ENCODE measurements around the gene TRIM45. TPM values are rescaled to one million over a fixed set of nuclear protein-coding genes. Genes with fewer than 3 reads are reported as not detected.

Gene TRIM45
- total RNA-seq, 1 experiment from 2014 or later, result 11.7 TPM

- H3K4me3 Mint-ChIP-seq, result no peak overlapping the region
Observed at GRCh38 chr1:117089996-117090395, 31.6 kb downstream of the TRIM45 start.

More at GRCh38 chr1:117089996-117090395, 31.6 kb downstream of the TRIM45 start:
- Histone ChIP-seq H2BK120ac (ENCODE audit: low read depth, low read length, poor library complexity, severe bottlenecking) (no peak overlapping the region), H2BK5ac (ENCODE audit: insufficient read length, low read length) (no peak overlapping the region), H4K20me1 (ENCODE audit: control insufficient read depth, insufficient read depth, insufficient read length) (no peaks in the 10 kb centered on the region), H2BK12ac (ENCODE audit: insufficient read length, low read depth, low read length) (no peak overlapping the region), H3K18ac (ENCODE audit: insufficient read length, low read depth, low read length) (no peak overlapping the region), H4K5ac (ENCODE audit: insufficient read length, low read depth, low read length) (no peak overlapping the region), H3K79me1 (ENCODE audit: insufficient read depth, low read depth, low read length, poor library complexity, severe bottlenecking) (no peaks in the 10 kb centered on the region), H3K9ac (ENCODE audit: extremely low read depth, insufficient read length, low read length) (no peak overlapping the region), H2AK5ac (ENCODE audit: insufficient read length, low read length) (no peak overlapping the region), H3T11ph (ENCODE audit: low read length) (no peak overlapping the region), H4K8ac (replicated peaks; ENCODE audit: insufficient read length, low read depth, low read length) (no peak overlapping the region), H2BK20ac (ENCODE audit: low read depth, low read length, poor library complexity, severe bottlenecking) (no peak overlapping the region), H3K23me2 (ENCODE audit: insufficient read length, low read depth, low read length, poor library complexity, severe bottlenecking) (no peaks in the 10 kb centered on the region), H4K91ac (ENCODE audit: insufficient read length, low read depth, low read length) (no peak overlapping the region), H3K23ac (ENCODE audit: insufficient read length, low read depth, low read length) (no peak overlapping the region), H3K4ac (ENCODE audit: low read depth, low read length) (no peak overlapping the region), H3K27me3 (ENCODE audit: insufficient read depth, low read length) (no peaks in the 10 kb centered on the region), H3K4me1 (ENCODE audit: insufficient read depth, low read length) (peaks cover 4% of the 10 kb centered on the region; the same call in 1 of the 2 replicates), H3K9me3 (ENCODE audit: control insufficient read depth, low read depth, low read length) (no peaks in the 10 kb centered on the region), H3K14ac (ENCODE audit: insufficient read depth, low read length) (no peak overlapping the region), H3K56ac (ENCODE audit: insufficient read length, low read depth, low read length) (no peak overlapping the region), H3K27ac (ENCODE audit: insufficient read length, low read depth, low read length) (no peak overlapping the region), H3K79me2 (ENCODE audit: insufficient read depth, low read length) (no peaks in the 10 kb centered on the region), H2AFZ (ENCODE audit: low read length) (no peak overlapping the region), H2BK15ac (ENCODE audit: low read depth, low read length) (no peak overlapping the region), H3K4me2 (ENCODE audit: insufficient read depth, insufficient read length, low read length) (no peak overlapping the region)
- no CpG with 5 or more reads among the region's 2 CpGs for WGBS (ENCODE audit: extremely low coverage, insufficient read length, low lambda C conversion rate)
- peaks cover 30 to 87% (median 68%) of the 10 kb centered on the region in 3 experiments; a peak in 6 of 7 replicates for H3K36me3 Mint-ChIP-seq (ENCODE audit: insufficient read depth in 1 of 3, low read depth in 3 of 3)
- H3K9me3 Mint-ChIP-seq, result no peaks in the 10 kb centered on the region
- no peak for TF ChIP-seq CTCF (conservative IDR thresholded peaks at IDR 0.05)
- H3K4me1 Mint-ChIP-seq, result peaks cover 27 to 34% of the 10 kb centered on the region in 2 experiments
- no peaks in the 10 kb centered on the region for H3K27me3 Mint-ChIP-seq (ENCODE audit: low read depth)
- peak overlapping the region in 1 of 3 experiments; percentile 35; a peak in 2 of 7 replicates for H3K27ac Mint-ChIP-seq
- no peak for DNase-seq

Measured in H9 (cell line).